HepG2 (cell line): ENCODE data around the gene PIAS3. TPM values are rescaled to one million over a fixed set of nuclear protein-coding genes. Genes with fewer than 3 reads are reported as not detected.

Experiments
- ATAC-seq: fragments of 200-7000 bp; cut with Tn5 transposase; 3 replicates; pipeline ENCODE4 v1.9.1; 2020; ENCODE audit warnings: mild to moderate bottlenecking, moderate library complexity
- BruUV-seq: library from RNA; stranded (reverse); fragments of 400-500 nt; replicated peaks from 2 replicates; lab custom pipeline; 2021; lab: Mats Ljungman, UMichigan
- CTCF ChIA-PET: fragments of 300-600 bp; formaldehyde crosslinking; extraction: SDS; loops from one replicate; lab custom pipeline; 2021; ENCODE audit warnings: low total read pairs, inconsistent platforms, low intra/inter-chr PET ratio; lab: Yijun Ruan, JAX
- POLR2A ChIA-PET: fragments of 350-600 bp; sonication (Branson Sonifier 250); formaldehyde crosslinking; loops from one replicate; lab custom pipeline; 2020; ENCODE audit warnings: antibody characterized with exemption, inconsistent platforms; lab: Yijun Ruan, JAX
- DNase-seq: peaks from one replicate; pipeline ENCODE4 v3.0.0-alpha.2; 2015; ENCODE audit warnings: low spot score
- FAIRE-seq: peaks from 3 replicates; lab custom pipeline; 2011; peaks lifted over from hg19 to GRCh38; lab: Jason Lieb, UNC
- H2AFZ ChIP-seq: one replicate; pipeline ENCODE4 v1.6.1; 2011; ENCODE audit warnings: low read length, inconsistent platforms
- H3K27ac ChIP-seq: fragments of 300-600 bp; 3 replicates; pipeline ENCODE4 v1.8.0; 2011; ENCODE audit warnings: mixed run types, mild to moderate bottlenecking, mixed read lengths, low read length, inconsistent platforms; ENCODE audit not compliant: insufficient read depth; ENCODE audit errors: extremely low read length
- H3K27me3 ChIP-seq, 2 experiments: fragments of 200-600 bp in 1 of 2; 2 replicates in 1 of 2; 3 replicates in 1 of 2; pipeline versions ENCODE4 v1.6.0 to v1.8.0; 2011; ENCODE audit warnings: low read length in 2 of 2, mild to moderate bottlenecking in 2 of 2, moderate library complexity in 2 of 2, inconsistent platforms in 1 of 2; ENCODE audit not compliant: insufficient read depth in 2 of 2, control insufficient read depth in 1 of 2
- H3K36me3 ChIP-seq, 2 experiments: fragments of 200-600 bp in 1 of 2; replicated peaks in 1 of 2; 2 replicates in 1 of 2; 3 replicates in 1 of 2; pipeline versions ENCODE4 v1.5.1 to v1.8.0; 2011; ENCODE audit warnings: low read length in 2 of 2, inconsistent platforms in 1 of 2; ENCODE audit not compliant: insufficient read depth in 2 of 2, control insufficient read depth in 1 of 2
- H3K4me1 ChIP-seq: 2 replicates; pipeline ENCODE4 v1.5.1; 2012; ENCODE audit warnings: low read length, inconsistent platforms; ENCODE audit not compliant: insufficient read depth
- H3K4me2 ChIP-seq: 2 replicates; pipeline ENCODE4 v1.6.0; 2011; ENCODE audit warnings: low read depth, low read length, inconsistent platforms
- H3K4me3 ChIP-seq, 3 experiments: fragments of 200-600 bp in 1 of 3; sonication (generic), shearing (Covaris generic) in 1 of 3; replicated peaks in 1 of 3; 2 replicates each; pipeline ENCODE4 v1.5.1; 2011 to 2016; ENCODE audit warnings: low read length in 3 of 3, inconsistent platforms in 2 of 3, low read depth in 2 of 3, mild to moderate bottlenecking in 2 of 3, control low read depth in 1 of 3, mixed read lengths in 1 of 3; ENCODE audit not compliant: insufficient read depth in 1 of 3
- H3K79me2 ChIP-seq: one replicate; pipeline ENCODE4 v1.6.1; 2011; ENCODE audit warnings: low read length, inconsistent platforms; ENCODE audit not compliant: insufficient read depth
- H3K9ac ChIP-seq: 2 replicates; pipeline ENCODE4 v1.6.0; 2011; ENCODE audit warnings: mild to moderate bottlenecking, low read depth, low read length, inconsistent platforms; ENCODE audit not compliant: insufficient read depth
- H3K9me3 ChIP-seq: 2 replicates; pipeline ENCODE4 v1.5.1; 2012; ENCODE audit warnings: mild to moderate bottlenecking, low read length
- H4K20me1 ChIP-seq: 2 replicates; pipeline ENCODE4 v1.6.0; 2011; ENCODE audit warnings: inconsistent platforms, mild to moderate bottlenecking, low read length, moderate library complexity; ENCODE audit not compliant: insufficient read depth
- FOXA1 ChIP-seq, 2 experiments: fragments of 450-650 bp in 1 of 2; sonication (generic) in 1 of 2; formaldehyde crosslinking in 1 of 2; IDR thresholded peaks; 2 replicates each; pipeline versions ENCODE4 v1.4.0 to v1.6.1; 2016 to 2020; ENCODE audit warnings: missing genetic modification reagents in 1 of 2
- HNF1B ChIP-seq: sonication (generic); formaldehyde crosslinking; IDR thresholded peaks from 2 replicates; pipeline ENCODE4 v1.5.1; 2020; ENCODE audit warnings: mild to moderate bottlenecking, moderate library complexity, missing genetic modification reagents
- LBX2 ChIP-seq: sonication (generic); formaldehyde crosslinking; IDR thresholded peaks from 2 replicates; pipeline ENCODE4 v1.5.0; 2020; ENCODE audit warnings: missing genetic modification reagents, mild to moderate bottlenecking, borderline replicate concordance
- MAX ChIP-seq: IDR thresholded peaks from 2 replicates; pipeline ENCODE4 v1.6.1; 2012; ENCODE audit warnings: inconsistent platforms
- RCOR2 ChIP-seq: IDR thresholded peaks from 2 replicates; pipeline ENCODE4 v1.6.1; 2016; ENCODE audit warnings: missing biosample characterization, missing genetic modification reagents
- SMARCC2 ChIP-seq: fragments of 450-650 bp; IDR thresholded peaks from 2 replicates; pipeline ENCODE4 v1.6.1; 2017; ENCODE audit warnings: antibody characterized with exemption, mild to moderate bottlenecking
- ZBTB7B ChIP-seq: sonication (generic); formaldehyde crosslinking; IDR thresholded peaks from 2 replicates; pipeline ENCODE4 v1.4.0; 2020; ENCODE audit warnings: missing genetic modification reagents
- ZHX2 ChIP-seq, 2 experiments: sonication (generic) in 1 of 2; formaldehyde crosslinking in 1 of 2; IDR thresholded peaks; 2 replicates each; pipeline versions ENCODE4 v1.6.1 to v1.9.0; 2014 to 2022; ENCODE audit warnings: antibody characterized with exemption in 1 of 2, borderline replicate concordance in 1 of 2, inconsistent platforms in 1 of 2, low read depth in 1 of 2, missing genetic modification reagents in 1 of 2
- ZMAT3 ChIP-seq: sonication (generic); formaldehyde crosslinking; conservative IDR thresholded peaks from 2 replicates; pipeline ENCODE4 v1.7.0; 2021; ENCODE audit warnings: missing genetic modification reagents
- ZNF589 ChIP-seq: sonication (generic); formaldehyde crosslinking; conservative IDR thresholded peaks from 2 replicates; pipeline ENCODE4 v1.8.0; 2022; ENCODE audit warnings: mild to moderate bottlenecking, moderate library complexity, missing genetic modification reagents
- ZNF597 ChIP-seq: sonication (generic); formaldehyde crosslinking; IDR thresholded peaks from 2 replicates; pipeline ENCODE4 v1.5.0; 2020; ENCODE audit warnings: missing genetic modification reagents
- WGBS: methylation state at CpG from one replicate; pipeline ENCODE4 v1.1.6; 2017; ENCODE audit warnings: low lambda C conversion rate; 5-methylcytosine and 5-hydroxymethylcytosine counted together
- in situ Hi-C: cut with HindIII; loops from 2 replicates; pipeline ENCODE4 v1.10.0; 2017; ENCODE audit warnings: low pct_unique_long_range_greater_than_20kb; ENCODE audit not compliant: extremely low pct_ligation_motif_present
- intact Hi-C: fragments of 100-400 bp; cut with micrococcal nuclease; formaldehyde crosslinking; loops from one replicate; pipeline ENCODE4 v1.10.0; 2022; ENCODE audit not compliant: unreplicated experiment
- polyA plus RNA-seq, 8 experiments: library from polyadenylated mRNA; depleted of rRNA in 3 of 8; stranded (reverse) in 7 of 8; unstranded in 1 of 8; fragments of >200 nt; fragmentation: Illumina TruSeq in 4 of 8; extraction: Trizol in 4 of 8; gene quantifications; 2 replicates each; pipeline versions ENCODE4 v1.2.1 to v1.2.3, GENCODE V29; 2011 to 2016; ENCODE audit warnings: low read depth in 4 of 8, missing spikeins in 1 of 8, mixed read lengths in 1 of 8; ENCODE audit not compliant: insufficient read depth in 1 of 8
- total RNA-seq, 5 experiments: library from RNA; depleted of rRNA; stranded (reverse); fragments of >200 nt; fragmentation: Illumina TruSeq; extraction: Trizol; gene quantifications; 2 replicates each; pipeline ENCODE4 v1.2.3, GENCODE V29; 2016; ENCODE audit warnings: low read depth in 1 of 5

Gene PIAS3
- total and polyA plus RNA-seq, 2 of the 13 experiments (the other 11 are each of a cell fraction or from before 2014, with no cell fraction given), result 3.7 to 8.0 TPM

GRCh38 chr1:145846201-145846612, 12.7 kb downstream of the PIAS3 start (continued):
- TF ChIP-seq LBX2 (CRISPR knock-in tag) (no peak), ZNF589 (no peak), FOXA1 (IDR thresholded peaks at IDR 0.05) (no peak), FOXA1 (CRISPR knock-in tag; IDR thresholded peaks at IDR 0.05) (peak; percentile 75), ZNF597 (CRISPR knock-in tag) (no peak)

GRCh38 chr1:145845514-145846161, 13.2 kb downstream of the PIAS3 start, which contains the start of gene NUDT17:
NUDT17 (plus strand) TSS chr1:145845630; CDS start chr1:145845641, 11 bp downstream.
- H3K79me2 ChIP-seq, result no peaks in the 10 kb centered on the region
- H2AFZ ChIP-seq, result no peak within 1 kb of the TSS
- intact Hi-C loops (loop anchor here (1.0 kb wide), 2 partner anchors 65 to 168 kb away; partner anchors contain the start of gene ITGA10), in situ Hi-C loops (loop anchor here (10.0 kb wide), 1 partner anchor 169 kb away; no protein-coding TSS in a partner anchor)
- no peaks in the 10 kb centered on the region for H4K20me1 ChIP-seq
- WGBS, result 3% methylated on average over 8 of the region's 50 CpGs
- H3K4me2 ChIP-seq, result peak within 1 kb of the TSS; percentile 95
- ATAC-seq, result peak; percentile 87
- H3K27me3 ChIP-seq, result no peaks in the 10 kb centered on the region
- H3K9me3 ChIP-seq, result no peaks in the 10 kb centered on the region
- H3K27ac ChIP-seq, result no peak within 1 kb of the TSS
- H3K9ac ChIP-seq, result peak within 1 kb of the TSS; percentile 68
- ChIA-PET CTCF (interaction anchor here (1.2 to 2.5 kb wide), 2 partner anchors 13 to 168 kb away, joined by 3 to 14 read pairs; partner anchors contain the start of gene PIAS3), POLR2A (interaction anchor here (0.8 to 4.5 kb wide), 12 partner anchors 10 to 118 kb away, joined by 3 to 44 read pairs (median 4); partner anchors contain the start of genes LIX1L, PIAS3, POLR3C and RBM8A)
- FAIRE-seq, result peak; percentile 46
- H3K4me1 ChIP-seq, result peaks cover 12% of the 10 kb centered on the region
- H3K36me3 ChIP-seq, result peaks cover 15 to 27% of the 10 kb centered on the region in 2 experiments
- H3K4me3 ChIP-seq, result peak within 1 kb of the TSS; percentile 55 to 78 (median 66)
- DNase-seq, result peak; percentile 52
- no TSS peak for BruUV-seq
- 0 out of 2 replicates have a peak, but pooled peaks have one; percentile 13 for TF ChIP-seq ZHX2 (IDR thresholded peaks at IDR 0.05; ENCODE audit: low read depth)
- TF ChIP-seq ZHX2 (CRISPR knock-in tag; IDR thresholded peaks at IDR 0.05; ENCODE audit: borderline replicate concordance), result no peak
- no peak for TF ChIP-seq SMARCC2
- TF ChIP-seq ZMAT3 (CRISPR knock-in tag), result peak; percentile 82
- no peak for TF ChIP-seq RCOR2
- TF ChIP-seq HNF1B (CRISPR knock-in tag), result 0 out of 2 replicates have a peak, but pooled peaks have one; percentile 45
- TF ChIP-seq MAX, result peak; percentile 81
- TF ChIP-seq ZBTB7B (CRISPR knock-in tag), result peak; percentile 53; the same call in 1 of the 2 replicates
